ENCODE measurements around the gene MPRIP. TPM values are rescaled to one million over a fixed set of nuclear protein-coding genes. Genes with fewer than 3 reads are reported as not detected.

MPRIP gene
- total and polyA plus RNA-seq, 2 of the 13 experiments (the other 11 are each of a cell fraction or from before 2014, with no cell fraction given): 50.2 to 52.4 TPM

GRCh38 chr17:17129466-17129865 is 87.2 kb downstream of the MPRIP start:
- no peak for FAIRE-seq
- H3K36me3 ChIP-seq (replicated peaks in 1 of 2; ENCODE audit: control insufficient read depth in 1 of 2, insufficient read depth in 2 of 2, low read length in 2 of 2): peaks cover 17 to 45% of the 10 kb centered on the region in 2 experiments; a peak in 4 of 5 replicates
- 83% methylated on average over 2 of the region's 4 CpGs for WGBS (ENCODE audit: low lambda C conversion rate)
- no peak overlapping the region for H3K9ac ChIP-seq (ENCODE audit: insufficient read depth, low read depth, low read length)
- peaks cover 14% of the 10 kb centered on the region for H3K4me1 ChIP-seq (ENCODE audit: insufficient read depth, low read length)
- no peaks in the 10 kb centered on the region for H3K79me2 ChIP-seq (ENCODE audit: insufficient read depth, low read length)
- in situ Hi-C loops (cut with HindIII; ENCODE audit: extremely low pct_ligation_motif_present, low pct_unique_long_range_greater_than_20kb) (no loop called here), intact Hi-C loops (cut with micrococcal nuclease; ENCODE audit: unreplicated experiment) (no loop called here)
- no peak for DNase-seq (ENCODE audit: low spot score)
- ChIA-PET CTCF (ENCODE audit: low intra/inter-chr PET ratio, low total read pairs) (interaction anchor here (1.3 kb wide), 1 partner anchor 128 kb away, joined by 3 read pairs; no protein-coding TSS in a partner anchor), POLR2A (no interaction called here)
- BruUV-seq (replicated peaks): no TSS peak
- no peaks in the 10 kb centered on the region for H3K9me3 ChIP-seq (ENCODE audit: low read length)
- H3K4me2 ChIP-seq (ENCODE audit: low read depth, low read length): no peak overlapping the region
- no peak overlapping the region for H3K4me3 ChIP-seq (replicated peaks in 1 of 3; ENCODE audit: insufficient read depth in 1 of 3, low read depth in 2 of 3, low read length in 3 of 3)
- H4K20me1 ChIP-seq (ENCODE audit: insufficient read depth, low read length): 0 out of 2 replicates have a peak, but pooled peaks cover 4% of the 10 kb centered on the region
- ATAC-seq: no peak
- no peak overlapping the region for H3K27ac ChIP-seq (ENCODE audit: extremely low read length, insufficient read depth, low read length)
- no peak overlapping the region for H2AFZ ChIP-seq (ENCODE audit: low read length)
- H3K27me3 ChIP-seq (ENCODE audit: control insufficient read depth in 1 of 2, insufficient read depth in 2 of 2, low read length in 2 of 2): no peaks in the 10 kb centered on the region; a peak in 1 of 5 replicates
- no peak for TF ChIP-seq ZNF605 (CRISPR knock-in tag; IDR thresholded peaks at IDR 0.05)

DNA sequence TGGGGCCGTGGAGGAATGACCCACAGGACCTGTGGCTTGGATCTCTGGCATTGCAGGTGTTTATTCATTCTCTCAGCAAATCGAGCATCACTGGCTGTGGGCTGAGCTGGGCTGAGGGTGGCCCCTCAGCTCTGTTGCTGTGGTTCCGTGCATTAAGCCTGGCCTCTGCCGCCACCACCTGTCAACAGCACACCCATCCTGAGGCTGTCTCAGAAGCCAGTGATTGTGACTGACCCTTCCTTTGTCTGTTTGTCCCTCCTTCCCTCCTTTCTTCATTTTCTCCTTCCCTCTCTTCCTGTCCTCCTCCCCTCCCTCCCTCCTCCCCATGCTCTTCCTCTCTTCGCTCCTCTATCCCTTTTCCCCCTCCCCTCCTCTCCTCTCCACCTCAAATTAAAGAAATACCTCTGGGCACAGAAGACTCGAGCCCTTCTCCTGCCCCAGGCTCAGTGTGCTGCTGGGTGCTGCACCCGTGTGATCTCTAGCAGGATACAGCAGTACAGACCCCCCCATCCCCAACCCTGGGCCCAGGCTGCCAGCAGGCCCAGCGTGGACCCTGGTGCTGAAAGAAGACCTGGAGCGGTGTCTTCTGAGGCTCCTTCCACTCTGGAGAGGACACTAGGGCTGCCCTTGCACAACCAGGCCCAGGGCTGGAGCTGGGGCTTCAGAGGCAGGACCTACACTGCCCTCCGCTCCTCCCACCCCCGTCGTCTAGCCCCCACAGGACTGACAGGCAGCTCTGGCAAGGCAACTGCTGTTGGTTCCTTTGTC is 88.0 kb downstream of the MPRIP start:
- TF ChIP-seq RNF2 (conservative IDR thresholded peaks at IDR 0.05; ENCODE audit: low read depth): no peak
- no peak for TF ChIP-seq ZNF251 (CRISPR knock-in tag; IDR thresholded peaks at IDR 0.05)
- TF ChIP-seq STAG1 (CRISPR knock-in tag; IDR thresholded peaks at IDR 0.05): peak; percentile 72
- TF ChIP-seq, protein P1, sequence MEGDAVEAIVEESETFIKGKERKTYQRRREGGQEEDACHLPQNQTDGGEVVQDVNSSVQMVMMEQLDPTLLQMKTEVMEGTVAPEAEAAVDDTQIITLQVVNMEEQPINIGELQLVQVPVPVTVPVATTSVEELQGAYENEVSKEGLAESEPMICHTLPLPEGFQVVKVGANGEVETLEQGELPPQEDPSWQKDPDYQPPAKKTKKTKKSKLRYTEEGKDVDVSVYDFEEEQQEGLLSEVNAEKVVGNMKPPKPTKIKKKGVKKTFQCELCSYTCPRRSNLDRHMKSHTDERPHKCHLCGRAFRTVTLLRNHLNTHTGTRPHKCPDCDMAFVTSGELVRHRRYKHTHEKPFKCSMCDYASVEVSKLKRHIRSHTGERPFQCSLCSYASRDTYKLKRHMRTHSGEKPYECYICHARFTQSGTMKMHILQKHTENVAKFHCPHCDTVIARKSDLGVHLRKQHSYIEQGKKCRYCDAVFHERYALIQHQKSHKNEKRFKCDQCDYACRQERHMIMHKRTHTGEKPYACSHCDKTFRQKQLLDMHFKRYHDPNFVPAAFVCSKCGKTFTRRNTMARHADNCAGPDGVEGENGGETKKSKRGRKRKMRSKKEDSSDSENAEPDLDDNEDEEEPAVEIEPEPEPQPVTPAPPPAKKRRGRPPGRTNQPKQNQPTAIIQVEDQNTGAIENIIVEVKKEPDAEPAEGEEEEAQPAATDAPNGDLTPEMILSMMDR (CRISPR knock-in tag; IDR thresholded peaks at IDR 0.05): peak; percentile 65
- TF ChIP-seq PCBP2 (optimal IDR thresholded peaks at IDR 0.05; ENCODE audit: low read depth, low read length, poor library complexity, severe bottlenecking): peak; percentile 52
- no peak for TF ChIP-seq GABPB1 (CRISPR knock-in tag; IDR thresholded peaks at IDR 0.05)
- TF ChIP-seq PPARG (CRISPR knock-in tag; conservative IDR thresholded peaks at IDR 0.05): no peak
- Histone ChIP-seq H3K4me3 (replicated peaks in 1 of 3; ENCODE audit: insufficient read depth in 1 of 3, low read depth in 2 of 3, low read length in 3 of 3) (no peak overlapping the region), H3K9ac (ENCODE audit: insufficient read depth, low read depth, low read length) (no peak overlapping the region), H2AFZ (ENCODE audit: low read length) (no peak overlapping the region), H3K27ac (ENCODE audit: extremely low read length, insufficient read depth, low read length) (no peak overlapping the region), H3K4me2 (ENCODE audit: low read depth, low read length) (no peak overlapping the region), H3K27me3 (ENCODE audit: control insufficient read depth in 1 of 2, insufficient read depth in 2 of 2, low read length in 2 of 2) (no peaks in the 10 kb centered on the region), H3K36me3 (replicated peaks in 1 of 2; ENCODE audit: control insufficient read depth in 1 of 2, insufficient read depth in 2 of 2, low read length in 2 of 2) (peaks cover 19 to 45% of the 10 kb centered on the region in 2 experiments; a peak in 4 of 5 replicates), H4K20me1 (ENCODE audit: insufficient read depth, low read length) (0 out of 2 replicates have a peak, but pooled peaks cover 4% of the 10 kb centered on the region), H3K79me2 (ENCODE audit: insufficient read depth, low read length) (no peaks in the 10 kb centered on the region), H3K4me1 (ENCODE audit: insufficient read depth, low read length) (peaks cover 14% of the 10 kb centered on the region), H3K9me3 (ENCODE audit: low read length) (no peaks in the 10 kb centered on the region)
- CTCF ChIA-PET (ENCODE audit: low intra/inter-chr PET ratio, low total read pairs): interaction anchor here (1.3 kb wide), 1 partner anchor 129 kb away, joined by 3 read pairs; no protein-coding TSS in a partner anchor
- intact Hi-C loops (cut with micrococcal nuclease; ENCODE audit: unreplicated experiment) (no loop called here), in situ Hi-C loops (cut with HindIII; ENCODE audit: extremely low pct_ligation_motif_present, low pct_unique_long_range_greater_than_20kb) (no loop called here)
- ATAC-seq (peak; percentile 27; the same call in 1 of the 3 replicates), FAIRE-seq (no peak), DNase-seq (ENCODE audit: low spot score) (no peak)
- WGBS (ENCODE audit: low lambda C conversion rate): 93% methylated on average over 9 of the region's 12 CpGs
- BruUV-seq (replicated peaks): no TSS peak
- POLR2A ChIA-PET: no interaction called here
